ENCODE data around the gene STX16. TPM values are rescaled to one million over a fixed set of nuclear protein-coding genes. Genes with fewer than 3 reads are reported as not detected.
A peak's percentile ranks its signal among the peaks of the same experiment; 100 is the strongest.

STX16 gene
- 10 to 100 TPM; 42.2 to 70.4 (median 43.1) TPM for total RNA-seq
- long read RNA-seq, donor 1, full-length matches to known transcripts, result 7 of 10 reads
- long read RNA-seq, donor 1, partial matches to known transcripts, result 1 of 10 reads
- long read RNA-seq, donor 1, other reads (novel, unspliced or antisense), result 2 of 10 reads
- long read RNA-seq, donor 2, partial matches to known transcripts, result 0 of 1 reads
- long read RNA-seq, donor 2, other reads (novel, unspliced or antisense), result 1 of 1 reads

GRCh38 chr20:58650776-58651558 is at the start of gene STX16:
STX16 (plus strand) TSS chr20:58651283; CDS start chr20:58652007, 724 bp downstream.
- no peaks in the 10 kb centered on the region for H3K36me3 ChIP-seq (ENCODE audit: low read depth)
- intact Hi-C loops (cut with DNase I, micrococcal nuclease), result no loop called here
- ATAC-seq, result peak; percentile 96
- no peaks in the 10 kb centered on the region for H3K9me3 ChIP-seq
- TF ChIP-seq CTCF (IDR thresholded peaks at IDR 0.05), result peak; percentile 13
- H3K4me1 ChIP-seq (ENCODE audit: low read depth), result peaks cover 13% of the 10 kb centered on the region
- peak within 1 kb of the TSS; percentile 91 for H3K4me3 ChIP-seq
- DNase-seq, result peak; percentile 89 to 95 (median 95)

GRCh38 chr20:58602124-58602523 is 49.0 kb upstream of the STX16 start:
- intact Hi-C loops (cut with DNase I, micrococcal nuclease), result no loop called here
- H3K4me3 ChIP-seq, result no peak overlapping the region
- H3K9me3 ChIP-seq, result no peaks in the 10 kb centered on the region
- no peak for TF ChIP-seq CTCF (IDR thresholded peaks at IDR 0.05)
- H3K4me1 ChIP-seq (ENCODE audit: low read depth), result no peaks in the 10 kb centered on the region
- DNase-seq (no peak), ATAC-seq (no peak)
- H3K36me3 ChIP-seq (ENCODE audit: low read depth), result no peaks in the 10 kb centered on the region

- intact Hi-C loops (cut with DNase I, micrococcal nuclease), result no loop called here
Measured at GRCh38 chr20:58603721-58604120, 47.4 kb upstream of the STX16 start.

GRCh38 chr20:58604128-58604881 is 46.8 kb upstream of the STX16 start:
- DNase-seq (no peak), ATAC-seq (no peak)
- no peak for TF ChIP-seq CTCF (IDR thresholded peaks at IDR 0.05)
- Histone ChIP-seq H3K36me3 (ENCODE audit: low read depth) (no peaks in the 10 kb centered on the region), H3K9me3 (no peaks in the 10 kb centered on the region), H3K4me3 (no peak overlapping the region), H3K4me1 (ENCODE audit: low read depth) (no peaks in the 10 kb centered on the region)
- intact Hi-C loops (cut with DNase I, micrococcal nuclease), result no loop called here

More at GRCh38 chr20:58603721-58604120, 47.4 kb upstream of the STX16 start:
- Histone ChIP-seq H3K4me3 (no peak overlapping the region), H3K4me1 (ENCODE audit: low read depth) (no peaks in the 10 kb centered on the region), H3K36me3 (ENCODE audit: low read depth) (no peaks in the 10 kb centered on the region), H3K9me3 (no peaks in the 10 kb centered on the region)
- no peak for TF ChIP-seq CTCF (IDR thresholded peaks at IDR 0.05)
- no peak for DNase-seq
- ATAC-seq, result no peak

GRCh38 chr20:58605292-58606065 is 45.6 kb upstream of the STX16 start:
- intact Hi-C loops (cut with DNase I, micrococcal nuclease), result no loop called here
- no peak for DNase-seq
- TF ChIP-seq CTCF (IDR thresholded peaks at IDR 0.05), result no peak
- Histone ChIP-seq H3K4me3 (no peak overlapping the region), H3K9me3 (no peaks in the 10 kb centered on the region), H3K36me3 (ENCODE audit: low read depth) (no peaks in the 10 kb centered on the region), H3K4me1 (ENCODE audit: low read depth) (no peaks in the 10 kb centered on the region)
- no peak for ATAC-seq
